T-helper 2 cell treated with Interferon-gamma antibody and Interleukin-4, amounts not matched to agents 100 ng/mL and 5 ng/mL, for 36 hours (primary cell): ENCODE measurements around the gene CALR. TPM values are rescaled to one million over a fixed set of nuclear protein-coding genes. Genes with fewer than 3 reads are reported as not detected.

ENCODE experiments used
- intact Hi-C: fragments of 100-400 bp; cut with micrococcal nuclease; formaldehyde crosslinking; loops from one replicate; pipeline ENCODE4 v1.15.1; 2023
- total RNA-seq: library from RNA; stranded (reverse); gene quantifications from 2 replicates; pipeline ENCODE4 v1.2.3, GENCODE V29; 2022

CALR gene
- total RNA-seq, 1 donor from 2014 or later = 1,104 TPM

- intact Hi-C loops = loop anchor here (2.0 to 10.0 kb wide), 2 partner anchors 15 to 169 kb away; partner anchors contain the start of gene SYCE2
Measured at GRCh38 chr19:12933287-12934072, 4.9 kb upstream of the CALR start, which contains the start of gene FARSA. Gene FARSA (minus strand): TSS chr19:12933711. CDS start chr19:12933696, 15 bp downstream.

- intact Hi-C loops = loop anchor here (5.0 to 10.0 kb wide), 2 partner anchors 170 to 217 kb away; partner anchors contain the start of genes IER2 and STX10
Measured at GRCh38 chr19:12935071-12935470, 3.3 kb upstream of the CALR start.

GRCh38 chr19:12936582-12936981, 1.8 kb upstream of the CALR start:
- intact Hi-C loops = loop anchor here (5.0 to 10.0 kb wide), 2 partner anchors 172 to 216 kb away; partner anchors contain the start of genes IER2 and STX10

GRCh38 chr19:12937093-12937926, 1.1 kb upstream of the CALR start:
- intact Hi-C loops = loop anchor here (5.0 to 10.0 kb wide), 2 partner anchors 173 to 215 kb away; partner anchors contain the start of genes IER2 and STX10

- intact Hi-C loops = loop anchor here (1.0 to 10.0 kb wide), 3 partner anchors 48 to 213 kb away; partner anchors contain the start of genes GCDH, IER2 and STX10
Measured at GRCh38 chr19:12938779-12939601, 581 bp downstream of the CALR start.

- intact Hi-C loops = loop anchor here (5.0 to 10.0 kb wide), 3 partner anchors 175 to 1145 kb away; partner anchors contain the start of genes C19orf67, IER2 and STX10
Measured at GRCh38 chr19:12939975-12940423, 1.6 kb downstream of the CALR start.

- intact Hi-C loops = loop anchor here (10.0 kb wide), 1 partner anchor 1144 kb away; the partner anchor contains the start of gene C19orf67
Measured at GRCh38 chr19:12940897-12941296, 2.5 kb downstream of the CALR start.

GRCh38 chr19:12943437-12944044, 5.1 kb downstream of the CALR start:
- intact Hi-C loops = loop anchor here (10.0 kb wide), 1 partner anchor 1141 kb away; the partner anchor contains the start of gene C19orf67

GRCh38 chr19:12944104-12944674, 5.8 kb downstream of the CALR start:
- intact Hi-C loops = loop anchor here (10.0 kb wide), 1 partner anchor 1141 kb away; the partner anchor contains the start of gene C19orf67

GRCh38 chr19:12945479-12946091, 7.2 kb downstream of the CALR start, which contains the start of gene RAD23A:
Gene RAD23A (plus strand): TSS chr19:12945862. CDS start chr19:12945949, 87 bp downstream.
- intact Hi-C loops = loop anchor here (1.0 to 10.0 kb wide), 3 partner anchors 20 to 1139 kb away; partner anchors contain the start of genes C19orf67 and SYCE2

- intact Hi-C loops = loop anchor here (10.0 kb wide), 1 partner anchor 1139 kb away; the partner anchor contains the start of gene C19orf67
Measured at GRCh38 chr19:12946092-12946721, 7.8 kb downstream of the CALR start.

- intact Hi-C loops = loop anchor here (10.0 kb wide), 1 partner anchor 1138 kb away; the partner anchor contains the start of gene C19orf67
Measured at GRCh38 chr19:12946731-12947496, 8.5 kb downstream of the CALR start.

- intact Hi-C loops = loop anchor here (10.0 kb wide), 1 partner anchor 1137 kb away; the partner anchor contains the start of gene C19orf67
Measured at GRCh38 chr19:12947702-12948611, 9.5 kb downstream of the CALR start.

- intact Hi-C loops = loop anchor here (10.0 kb wide), 1 partner anchor 1136 kb away; the partner anchor contains the start of gene C19orf67
Measured at GRCh38 chr19:12948612-12949362, 10.4 kb downstream of the CALR start.
